HG02981 (cell line): ENCODE results near the gene SLIRP.
"Not testable (repeated sequence)": the region's sequence is repeated elsewhere in the genome, so short reads cannot be mapped to it uniquely, and the experiment has no call there.

Experiments used
- ATAC-seq: cut with Tn5 transposase; IDR thresholded peaks from one replicate; pipeline ENCODE4 v1.9.1; 2021; ENCODE audit warnings: mild to moderate bottlenecking, moderate library complexity; ENCODE audit not compliant: unreplicated experiment

Gene SLIRP

GRCh38 chr14:77707724-77708408 lies at the start of gene SLIRP, which contains the start of gene ALKBH1:
SLIRP (plus strand) TSS chr14:77708103; CDS start chr14:77708112, 9 bp downstream.
ALKBH1 (minus strand) TSS chr14:77708023; CDS start chr14:77708004, 19 bp downstream.
- ATAC-seq, result peak; percentile 96

- no peak for ATAC-seq
Observed at GRCh38 chr14:77659831-77660230, 48.1 kb upstream of the SLIRP start.

- no peak for ATAC-seq
Observed at GRCh38 chr14:77660754-77661153, 47.1 kb upstream of the SLIRP start.

DNA sequence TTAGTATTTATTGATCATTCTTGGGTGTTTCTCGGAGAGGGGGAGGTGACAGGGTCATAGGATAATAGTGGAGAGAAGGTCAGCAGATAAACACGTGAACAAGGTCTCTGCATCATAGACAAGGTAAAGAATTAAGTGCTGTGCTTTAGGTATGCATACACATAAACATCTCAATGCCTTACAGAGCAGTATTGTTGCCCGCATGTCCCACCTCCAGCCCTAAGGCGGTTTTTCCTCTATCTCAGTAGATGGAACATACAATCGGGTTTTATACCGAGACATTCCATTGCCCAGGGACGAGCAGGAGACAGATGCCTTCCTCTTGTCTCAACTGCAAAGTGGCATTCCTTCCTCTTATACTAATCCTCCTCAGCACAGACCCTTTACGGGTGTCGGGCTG lies 46.3 kb upstream of the SLIRP start:
- not testable (repeated sequence) for ATAC-seq

- ATAC-seq, result no peak
Observed at GRCh38 chr14:77663293-77663692, 44.6 kb upstream of the SLIRP start.

- no peak for ATAC-seq
Observed at GRCh38 chr14:77667331-77667730, 40.6 kb upstream of the SLIRP start.

DNA sequence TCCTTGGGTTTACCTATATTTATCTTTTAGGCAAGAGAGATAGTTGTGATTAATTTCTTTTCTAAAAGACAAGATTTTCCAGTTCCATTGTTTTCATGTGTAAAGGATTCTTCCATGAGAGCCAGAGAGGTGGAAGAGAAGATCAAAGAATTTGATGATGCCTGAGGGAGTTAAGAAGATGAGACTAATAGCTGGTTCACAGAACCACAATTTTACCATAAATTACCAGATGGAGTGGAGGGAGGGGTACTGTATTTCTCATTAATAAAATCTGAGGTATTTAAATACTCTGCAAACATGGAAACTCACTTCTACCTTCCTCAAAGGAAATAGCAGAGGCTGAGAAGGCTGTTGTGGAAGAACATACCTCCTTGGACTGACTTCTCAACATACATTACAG lies 34.7 kb upstream of the SLIRP start:
- ATAC-seq, result no peak

DNA sequence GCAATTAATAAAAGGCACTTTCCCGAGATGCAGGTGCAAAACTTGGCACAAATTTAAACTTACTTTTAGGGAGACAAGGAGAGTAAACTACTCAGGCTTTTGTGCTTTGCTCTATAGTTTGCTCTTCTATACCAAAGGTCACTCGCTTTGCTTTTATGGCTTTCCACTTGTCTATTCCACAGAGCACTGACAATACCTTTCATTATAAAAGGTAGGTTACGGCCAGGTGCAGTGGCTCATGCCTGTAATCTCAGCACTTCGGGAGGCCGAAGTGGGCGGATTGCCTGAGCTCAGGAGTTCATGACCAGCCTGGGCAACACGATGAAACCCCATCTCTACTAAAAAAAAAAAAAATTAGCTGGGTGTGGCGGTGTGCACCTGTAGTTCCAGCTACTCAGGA lies 33.0 kb upstream of the SLIRP start:
- ATAC-seq, result no peak

- no peak for ATAC-seq
Observed at GRCh38 chr14:77681196-77682157, 26.4 kb upstream of the SLIRP start.

DNA sequence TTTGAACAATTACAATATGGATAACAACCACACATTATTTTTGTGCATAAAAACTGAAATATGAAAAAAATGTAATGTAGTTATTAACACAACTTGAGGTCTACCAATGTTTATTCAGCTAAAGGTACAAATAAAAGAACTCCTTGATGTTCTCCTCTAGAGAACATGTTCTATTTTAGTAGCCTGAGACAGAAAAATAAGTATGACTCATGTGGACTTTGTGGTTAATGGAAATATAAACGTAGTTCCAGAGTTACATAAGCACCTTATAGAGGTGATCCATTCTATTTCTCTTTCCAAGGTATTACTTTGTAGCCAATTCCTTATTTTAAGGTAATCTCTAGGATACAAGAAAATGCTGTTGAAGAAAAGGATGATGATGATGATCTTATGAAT lies 25.7 kb upstream of the SLIRP start:
- ATAC-seq, result no peak

- no peak for ATAC-seq
Observed at GRCh38 chr14:77691259-77691658, 16.6 kb upstream of the SLIRP start.

GRCh38 chr14:77707355-77707723 lies 564 bp upstream of the SLIRP start:
- peak; percentile 21 for ATAC-seq

GRCh38 chr14:77708749-77709148 lies 846 bp downstream of the SLIRP start:
- ATAC-seq, result no peak

- no peak for ATAC-seq
Observed at GRCh38 chr14:77709412-77709811, 1.5 kb downstream of the SLIRP start.

DNA sequence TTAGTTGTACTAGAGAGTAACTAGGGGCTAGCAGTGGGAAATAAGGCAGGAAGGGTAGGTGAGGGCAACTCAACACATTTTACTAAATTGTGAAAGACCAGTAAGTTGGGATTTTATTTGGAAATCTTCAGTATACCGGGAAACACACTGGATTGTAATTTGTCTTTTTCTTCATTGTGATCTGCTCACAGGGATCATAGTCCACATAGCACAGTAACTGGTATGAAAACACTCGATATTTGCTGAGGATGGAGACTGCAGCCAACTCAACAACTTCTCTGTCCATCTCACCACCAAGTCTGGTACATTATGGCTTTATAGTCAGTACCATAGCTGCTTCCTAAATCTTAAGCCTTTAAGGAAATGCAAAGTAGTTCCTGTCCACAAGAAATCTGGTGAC lies 2.5 kb downstream of the SLIRP start:
- no peak for ATAC-seq

GRCh38 chr14:77714926-77715325 lies 7.0 kb downstream of the SLIRP start:
- ATAC-seq, result no peak

DNA sequence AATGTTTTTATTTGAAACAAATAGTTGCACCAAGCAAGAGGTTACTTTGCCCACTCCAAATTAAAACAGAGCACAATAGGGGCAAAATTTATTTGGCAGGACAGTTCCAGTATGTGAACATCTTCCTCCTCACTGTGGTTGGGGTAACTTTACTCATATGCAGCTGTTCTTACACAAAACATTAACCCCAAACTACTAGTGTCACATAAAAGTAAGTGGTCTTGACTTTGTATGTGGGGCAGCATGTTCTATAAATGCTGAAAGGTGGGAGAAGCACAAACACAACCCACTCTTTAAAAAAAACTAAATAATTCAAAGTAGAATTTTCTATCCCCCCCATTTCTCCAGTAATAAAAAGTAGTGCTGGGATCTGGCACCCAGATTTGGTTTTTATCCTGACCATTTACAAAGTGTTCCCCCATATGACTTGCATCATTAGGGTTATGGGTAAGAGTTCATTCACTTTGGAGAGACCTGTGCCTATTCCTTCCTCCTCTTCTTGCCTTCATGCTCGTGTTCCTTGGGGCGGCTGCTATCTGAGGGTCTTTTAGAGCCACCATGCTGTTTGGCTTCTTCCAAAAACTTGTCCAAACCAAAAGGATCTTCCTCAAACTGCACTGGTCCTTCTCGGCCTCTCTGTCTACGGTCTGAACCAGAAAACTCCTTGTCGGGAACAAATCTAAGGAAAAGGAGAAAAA lies 9.9 kb downstream of the SLIRP start:
- ATAC-seq, result no peak

DNA sequence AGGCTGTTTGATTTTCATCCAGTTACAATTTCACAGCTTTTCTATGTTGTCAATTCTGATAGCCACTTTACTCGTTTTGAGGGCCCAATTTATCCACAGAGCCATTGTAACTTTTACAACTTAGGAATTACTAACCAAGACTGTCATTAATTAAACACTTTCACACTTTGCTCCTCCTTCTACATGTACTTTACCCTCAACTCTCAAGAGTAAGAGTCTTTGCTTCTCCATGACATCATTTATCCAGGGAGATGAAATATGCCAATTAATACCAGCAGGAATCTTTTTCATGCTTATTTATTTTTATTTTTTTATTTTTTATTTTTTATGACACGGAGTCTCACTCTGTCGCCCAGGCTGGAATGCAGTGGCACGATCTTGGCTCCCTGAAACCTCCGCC lies 13.5 kb downstream of the SLIRP start:
- no peak for ATAC-seq

GRCh38 chr14:77722301-77722700 lies 14.4 kb downstream of the SLIRP start:
- ATAC-seq, result no peak

DNA sequence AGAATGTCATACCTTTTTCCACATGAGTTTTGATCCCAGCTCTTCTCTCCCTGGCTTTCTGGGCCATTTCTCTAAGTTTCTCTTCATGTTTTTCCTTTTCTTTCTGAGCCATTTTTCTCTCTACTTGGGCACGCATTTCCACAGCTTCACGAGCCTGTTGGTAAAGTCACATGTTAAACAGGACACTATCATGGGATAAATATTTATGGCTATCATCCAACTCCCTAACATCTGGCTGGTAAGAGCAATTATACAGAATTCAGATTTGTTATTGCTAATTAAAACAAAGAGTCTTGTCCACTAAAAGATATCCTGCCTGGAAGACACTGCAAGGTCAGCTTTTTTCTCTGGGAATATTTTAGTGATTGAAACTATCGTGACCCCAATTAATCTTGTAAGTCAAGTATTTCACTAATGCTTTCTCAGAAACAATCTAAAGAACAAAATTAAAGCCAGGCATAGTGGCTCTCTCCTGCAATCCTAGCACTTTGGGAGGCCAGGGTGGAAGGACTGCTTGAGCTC lies 23.1 kb downstream of the SLIRP start:
- no peak for ATAC-seq

GRCh38 chr14:77738559-77739250 lies 30.8 kb downstream of the SLIRP start:
- ATAC-seq, result no peak
